IPS-20b (cell line): ENCODE measurements around the gene CACNA2D2.

Source experiments
- H3K27ac ChIP-seq: one replicate; pipeline ENCODE4 v1.5.1; 2013; ENCODE audit warnings: low read length
- H3K27me3 ChIP-seq: 2 replicates; pipeline ENCODE4 v1.6.1; 2013; ENCODE audit warnings: mild to moderate bottlenecking, low read length, inconsistent platforms; ENCODE audit not compliant: insufficient read depth
- H3K36me3 ChIP-seq: 2 replicates; pipeline ENCODE4 v1.6.1; 2013; ENCODE audit warnings: low read depth, mild to moderate bottlenecking, inconsistent platforms, low read length, moderate library complexity; ENCODE audit not compliant: insufficient read depth
- H3K4me1 ChIP-seq: 2 replicates; pipeline ENCODE4 v1.6.1; 2013; ENCODE audit warnings: mild to moderate bottlenecking, control low read depth, inconsistent platforms, low read length, moderate library complexity; ENCODE audit not compliant: insufficient read depth
- H3K4me3 ChIP-seq: 2 replicates; pipeline ENCODE4 v1.5.1; 2013; ENCODE audit warnings: mild to moderate bottlenecking, low read length, inconsistent platforms
- H3K9ac ChIP-seq: 2 replicates; pipeline ENCODE4 v1.6.1; 2013; ENCODE audit warnings: low read depth, mild to moderate bottlenecking, inconsistent platforms, low read length, moderate library complexity
- H3K9me3 ChIP-seq: 2 replicates; pipeline ENCODE4 v1.6.1; 2013; ENCODE audit warnings: mild to moderate bottlenecking, low read depth, low read length, inconsistent platforms; ENCODE audit not compliant: insufficient read depth

The CACNA2D2 gene

GRCh38 chr3:50370594-50370993 lies 132.8 kb downstream of the CACNA2D2 start:
- Histone ChIP-seq H3K9ac (no peak overlapping the region), H3K36me3 (no peaks in the 10 kb centered on the region), H3K27me3 (peaks cover 10% of the 10 kb centered on the region), H3K27ac (no peak overlapping the region), H3K4me3 (no peak overlapping the region), H3K9me3 (no peaks in the 10 kb centered on the region), H3K4me1 (peaks cover 9% of the 10 kb centered on the region; the same call in 1 of the 2 replicates)

DNA sequence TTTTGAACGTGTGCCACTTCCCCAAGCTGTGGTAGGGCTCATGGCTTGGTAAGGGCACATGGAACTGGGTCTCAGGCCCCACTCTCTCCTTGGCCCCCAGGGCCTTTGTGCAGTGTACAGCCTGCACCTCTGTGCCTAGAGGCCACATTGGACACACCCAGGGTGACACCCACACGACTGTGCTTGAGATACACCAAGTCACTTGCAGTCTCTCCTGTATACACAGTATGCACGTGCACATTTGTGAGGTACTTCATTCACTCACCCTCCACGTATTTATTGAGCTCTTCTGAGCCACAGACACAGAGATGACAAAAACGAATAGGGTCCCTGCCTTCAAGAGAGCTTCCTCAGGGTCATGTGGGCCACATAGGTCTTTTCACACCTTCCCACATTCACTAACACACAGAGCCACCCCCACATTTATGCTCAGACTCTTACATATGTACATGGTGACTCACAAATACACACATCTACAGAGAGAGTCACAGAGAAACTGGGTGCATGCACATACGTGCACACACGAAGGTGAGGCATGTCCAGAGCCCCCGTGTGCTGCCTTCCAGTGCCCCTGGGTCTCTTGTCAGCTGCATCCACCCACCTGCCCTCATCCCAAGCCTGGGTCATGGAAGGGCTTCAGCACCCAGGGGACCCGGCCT lies 134.3 kb downstream of the CACNA2D2 start:
- H3K36me3 ChIP-seq: no peaks in the 10 kb centered on the region
- peaks cover 9% of the 10 kb centered on the region; the same call in 1 of the 2 replicates for H3K4me1 ChIP-seq
- H3K4me3 ChIP-seq: no peak overlapping the region
- peaks cover 17% of the 10 kb centered on the region for H3K27me3 ChIP-seq
- no peak overlapping the region for H3K27ac ChIP-seq
- H3K9me3 ChIP-seq: no peaks in the 10 kb centered on the region
- H3K9ac ChIP-seq: no peak overlapping the region; the same call in 1 of the 2 replicates

DNA sequence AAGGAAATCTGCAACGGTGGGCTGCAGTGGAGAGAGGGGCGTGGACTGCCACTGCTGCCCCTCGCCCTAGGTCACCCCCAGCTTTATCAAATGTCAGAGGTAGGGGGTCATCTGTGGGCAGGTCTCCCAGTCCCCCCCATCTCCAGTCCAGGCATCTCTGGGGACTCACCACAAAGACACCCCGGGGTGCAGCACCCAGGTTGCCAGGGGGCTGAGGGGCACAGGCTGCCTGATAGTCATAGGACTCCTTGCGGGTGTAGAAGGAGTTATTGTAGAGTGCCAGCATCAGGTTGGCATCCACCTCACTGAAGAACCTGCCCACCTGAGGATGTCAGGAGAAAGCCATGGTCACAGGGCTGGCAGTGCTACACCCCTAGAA lies 137.6 kb downstream of the CACNA2D2 start:
- Histone ChIP-seq H3K27ac (no peak overlapping the region), H3K27me3 (peaks cover 29% of the 10 kb centered on the region), H3K9ac (peak overlapping the region; percentile 66; the same call in 1 of the 2 replicates), H3K4me1 (no peaks in the 10 kb centered on the region), H3K9me3 (no peaks in the 10 kb centered on the region), H3K36me3 (no peaks in the 10 kb centered on the region), H3K4me3 (peak overlapping the region; percentile 72)

DNA sequence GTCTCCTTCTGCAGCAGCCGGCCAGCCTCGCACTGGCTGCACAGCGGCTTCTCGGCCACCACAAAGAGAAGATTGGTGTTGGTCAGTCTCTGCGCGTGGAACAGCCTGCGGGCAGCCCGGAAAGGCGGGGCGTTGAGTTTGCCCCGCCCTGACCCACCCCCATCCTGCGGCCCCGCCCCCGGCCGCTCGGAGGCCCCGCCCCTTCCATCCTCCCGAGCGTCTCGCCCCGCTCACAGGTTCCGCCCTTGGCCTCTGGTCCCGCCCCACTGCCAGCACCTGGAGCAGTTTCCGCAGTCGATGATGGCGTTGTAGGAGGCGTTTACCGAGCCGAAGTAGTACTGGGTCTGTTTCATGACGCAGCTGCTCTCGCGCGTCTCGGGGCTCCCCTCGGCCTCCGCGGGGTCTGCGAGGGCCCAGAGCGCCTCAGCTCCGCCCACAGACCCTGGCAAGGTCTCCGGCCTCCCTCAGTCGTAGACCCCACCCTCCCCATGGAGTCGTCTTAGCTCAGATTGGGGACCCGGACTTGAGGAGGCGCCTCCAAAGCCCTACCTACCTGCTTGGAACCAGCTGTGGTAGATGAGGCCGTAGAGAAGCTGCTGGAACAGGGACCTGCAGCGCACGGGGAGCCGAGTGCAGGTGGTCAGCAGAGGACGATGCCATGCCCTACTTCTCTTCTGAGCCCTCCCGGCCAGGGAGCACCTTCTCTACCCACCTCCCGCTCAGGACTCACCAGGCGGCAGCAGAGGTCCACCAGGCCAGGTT lies 138.2 kb downstream of the CACNA2D2 start:
- Histone ChIP-seq H3K4me3 (peak overlapping the region; percentile 72), H3K27ac (no peak overlapping the region), H3K9ac (peak overlapping the region; percentile 66; the same call in 1 of the 2 replicates), H3K4me1 (no peaks in the 10 kb centered on the region), H3K9me3 (no peaks in the 10 kb centered on the region), H3K36me3 (no peaks in the 10 kb centered on the region), H3K27me3 (peaks cover 29% of the 10 kb centered on the region)

- H3K27me3 ChIP-seq: peaks cover 29% of the 10 kb centered on the region
- no peak overlapping the region for H3K27ac ChIP-seq
- peak overlapping the region; percentile 72; the same call in 1 of the 2 replicates for H3K4me3 ChIP-seq
- peak overlapping the region; percentile 65; the same call in 1 of the 2 replicates for H3K9ac ChIP-seq
- H3K36me3 ChIP-seq: no peaks in the 10 kb centered on the region
- 0 out of 2 replicates have a peak, but pooled peaks cover 2% of the 10 kb centered on the region for H3K4me1 ChIP-seq
- no peaks in the 10 kb centered on the region for H3K9me3 ChIP-seq
These were observed 138.8 kb downstream of the CACNA2D2 start for GRCh38 chr3:50364573-50365079.

- peaks cover 7% of the 10 kb centered on the region; the same call in 1 of the 2 replicates for H3K36me3 ChIP-seq
- no peak overlapping the region for H3K27ac ChIP-seq
- H3K9me3 ChIP-seq: no peaks in the 10 kb centered on the region
- H3K4me1 ChIP-seq: peaks cover 6% of the 10 kb centered on the region; the same call in 1 of the 2 replicates
- H3K27me3 ChIP-seq: peaks cover 17% of the 10 kb centered on the region
- H3K4me3 ChIP-seq: peak overlapping the region; percentile 94
- peak overlapping the region; percentile 3; the same call in 1 of the 2 replicates for H3K9ac ChIP-seq
These were observed 143.7 kb downstream of the CACNA2D2 start for GRCh38 chr3:50359760-50360110.

DNA sequence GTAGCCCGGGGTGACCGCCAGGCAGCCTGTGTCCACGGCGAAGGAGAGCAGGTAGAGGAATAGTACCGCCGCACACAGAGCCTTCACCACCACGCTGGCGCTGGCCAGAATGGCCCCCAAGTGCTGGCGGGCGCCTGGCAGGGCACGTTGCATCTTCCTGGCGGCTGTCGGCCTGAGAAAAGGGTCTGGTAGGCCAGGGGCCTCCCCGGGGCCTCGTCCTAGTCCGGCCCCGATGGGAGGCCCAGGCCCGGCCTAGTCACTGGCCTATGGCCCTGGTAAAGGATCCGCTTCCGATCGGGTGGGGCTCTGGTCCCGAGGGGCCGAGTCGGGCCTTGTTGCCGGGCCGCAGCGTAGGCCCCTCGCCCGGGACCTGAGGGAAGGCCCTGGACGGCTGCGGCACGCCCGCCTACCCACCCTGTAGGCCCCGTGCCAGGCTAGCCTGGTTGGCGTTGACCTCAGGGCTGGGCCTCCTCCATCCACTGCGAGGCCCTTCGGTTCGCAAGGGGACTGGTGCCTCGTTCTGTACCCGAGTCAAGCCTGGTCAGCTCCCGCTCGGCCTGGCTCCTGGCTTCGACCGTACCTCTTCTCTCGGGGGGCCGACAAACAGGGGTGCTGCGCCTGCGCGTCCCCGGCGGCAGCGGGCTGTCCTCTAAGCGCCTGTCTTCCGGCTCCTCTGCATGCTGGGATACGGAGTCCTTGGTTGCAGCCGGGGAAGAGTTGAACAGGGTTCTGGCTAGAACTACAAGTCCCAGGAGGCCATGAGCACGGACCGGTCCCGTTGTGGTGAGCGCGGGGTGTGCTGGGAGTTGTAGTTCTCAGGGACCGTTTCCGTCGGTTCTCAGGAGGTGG lies 144.3 kb downstream of the CACNA2D2 start, which contains the start of gene TMEM115:
TSS of gene TMEM115 (minus strand) at position 611 of the 849 bp plus-strand sequence. CDS start at position 153, 458 bp downstream.
- Histone ChIP-seq H3K27ac (no peak within 1 kb of the TSS), H3K27me3 (peaks cover 12% of the 10 kb centered on the region), H3K36me3 (peaks cover 13% of the 10 kb centered on the region), H3K4me1 (peaks cover 6% of the 10 kb centered on the region; the same call in 1 of the 2 replicates), H3K4me3 (peak within 1 kb of the TSS; percentile 94), H3K9me3 (no peaks in the 10 kb centered on the region), H3K9ac (peak within 1 kb of the TSS; percentile 88)

DNA sequence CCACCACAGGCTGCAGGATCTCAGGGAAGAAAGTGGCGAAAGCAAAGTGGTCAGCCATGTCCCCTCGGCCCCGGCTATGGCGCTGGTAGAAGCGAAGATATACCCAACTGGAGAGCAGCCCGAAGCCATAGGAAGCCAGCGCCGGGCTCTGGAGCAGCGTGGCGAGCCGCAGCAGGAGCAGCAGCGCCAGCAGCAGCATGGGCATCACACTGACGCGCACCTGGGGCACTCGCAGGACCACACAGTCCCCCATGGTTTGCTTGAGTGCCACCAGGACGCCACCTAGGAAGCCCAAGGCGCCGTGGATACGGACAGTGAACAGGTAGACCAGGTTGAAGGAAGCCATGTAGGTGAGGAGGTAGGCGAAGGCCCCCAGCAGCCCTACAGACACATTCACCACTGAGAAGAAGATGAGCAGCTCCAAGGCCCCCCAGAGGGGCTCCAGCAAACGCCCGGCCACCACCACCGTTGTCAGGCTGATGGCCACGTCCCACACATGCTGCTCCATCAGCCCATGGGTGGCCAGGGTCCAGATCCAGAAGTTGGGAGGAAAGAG lies 145.0 kb downstream of the CACNA2D2 start:
- Histone ChIP-seq H3K27ac (no peak overlapping the region), H3K9me3 (no peaks in the 10 kb centered on the region), H3K27me3 (peaks cover 5% of the 10 kb centered on the region), H3K4me3 (peak overlapping the region; percentile 94), H3K9ac (peak overlapping the region; percentile 88), H3K4me1 (peaks cover 6% of the 10 kb centered on the region; the same call in 1 of the 2 replicates), H3K36me3 (peaks cover 20% of the 10 kb centered on the region)

DNA sequence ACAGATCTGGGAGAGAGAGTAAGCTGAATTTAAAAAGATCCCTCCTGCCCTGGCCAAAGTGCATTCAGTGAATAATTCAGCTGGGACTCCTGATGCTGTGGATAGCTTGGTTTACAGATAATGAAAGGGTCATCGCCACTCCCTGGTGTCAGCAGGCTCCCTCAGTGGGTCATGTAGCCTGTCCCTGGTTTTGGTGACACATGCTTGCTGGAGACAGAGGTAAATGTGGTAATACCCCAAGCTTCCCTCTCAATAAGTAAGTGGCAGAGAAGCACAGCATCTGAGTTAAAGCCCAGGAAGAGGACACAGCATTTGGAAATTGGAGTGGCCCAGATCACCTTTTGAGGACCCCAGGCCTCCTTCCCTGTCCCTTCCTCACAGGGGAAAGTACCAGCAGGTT lies 146.0 kb downstream of the CACNA2D2 start:
- Histone ChIP-seq H3K4me3 (peak overlapping the region; percentile 52; the same call in 1 of the 2 replicates), H3K9me3 (no peaks in the 10 kb centered on the region), H3K4me1 (peaks cover 6% of the 10 kb centered on the region; the same call in 1 of the 2 replicates), H3K27me3 (no peaks in the 10 kb centered on the region), H3K36me3 (peaks cover 22% of the 10 kb centered on the region), H3K9ac (0 out of 2 replicates have a peak overlapping the region, but pooled peaks have one; percentile 88), H3K27ac (no peak overlapping the region)

DNA sequence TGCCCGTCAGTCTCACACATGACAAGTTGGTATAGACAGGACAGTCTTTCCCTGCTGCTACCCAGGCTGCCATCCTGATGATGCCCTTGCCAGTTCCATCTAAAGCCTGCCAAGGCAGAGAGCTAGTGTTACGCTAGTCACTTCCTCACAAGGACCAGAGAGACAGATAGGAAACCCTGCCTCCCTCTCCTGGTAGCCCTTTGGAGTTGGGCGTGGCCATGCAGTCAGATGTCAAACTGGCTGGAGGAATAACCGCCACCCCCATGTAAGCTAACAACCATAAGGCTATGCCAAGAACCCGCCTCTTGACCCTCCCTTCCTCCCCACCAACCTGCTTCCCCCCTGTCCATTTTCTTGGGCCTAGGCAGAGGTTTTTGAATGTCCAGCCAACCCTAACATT lies 146.9 kb downstream of the CACNA2D2 start:
- Histone ChIP-seq H3K27me3 (no peaks in the 10 kb centered on the region), H3K9me3 (no peaks in the 10 kb centered on the region), H3K36me3 (peaks cover 22% of the 10 kb centered on the region), H3K27ac (no peak overlapping the region), H3K9ac (no peak overlapping the region), H3K4me1 (peaks cover 6% of the 10 kb centered on the region; the same call in 1 of the 2 replicates), H3K4me3 (no peak overlapping the region)
